Measurements from ENCODE around the gene VWA2. TPM values are rescaled to one million over a fixed set of nuclear protein-coding genes. Genes with fewer than 3 reads are reported as not detected.

VWA2 gene
- total RNA-seq, 1 experiment from 2014 or later = not detected

DNA sequence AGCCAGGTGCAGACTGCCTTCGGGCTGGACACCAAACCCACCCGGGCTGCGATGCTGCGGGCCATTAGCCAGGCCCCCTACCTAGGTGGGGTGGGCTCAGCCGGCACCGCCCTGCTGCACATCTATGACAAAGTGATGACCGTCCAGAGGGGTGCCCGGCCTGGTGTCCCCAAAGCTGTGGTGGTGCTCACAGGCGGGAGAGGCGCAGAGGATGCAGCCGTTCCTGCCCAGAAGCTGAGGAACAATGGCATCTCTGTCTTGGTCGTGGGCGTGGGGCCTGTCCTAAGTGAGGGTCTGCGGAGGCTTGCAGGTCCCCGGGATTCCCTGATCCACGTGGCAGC, 50.0 kb downstream of the VWA2 start:
- no peaks in the 10 kb centered on the region for H3K9me3 Mint-ChIP-seq (ENCODE audit: unreplicated experiment)
- ChIA-PET POLR2A (no interaction called here), CTCF (interaction anchor here (0.9 to 2.3 kb wide), 2 partner anchors 8 to 15 kb away, joined by 3 to 18 read pairs; no protein-coding TSS in a partner anchor)
- H3K4me1 Mint-ChIP-seq (ENCODE audit: insufficient read depth, unreplicated experiment) = no peaks in the 10 kb centered on the region
- TF ChIP-seq, protein P1, sequence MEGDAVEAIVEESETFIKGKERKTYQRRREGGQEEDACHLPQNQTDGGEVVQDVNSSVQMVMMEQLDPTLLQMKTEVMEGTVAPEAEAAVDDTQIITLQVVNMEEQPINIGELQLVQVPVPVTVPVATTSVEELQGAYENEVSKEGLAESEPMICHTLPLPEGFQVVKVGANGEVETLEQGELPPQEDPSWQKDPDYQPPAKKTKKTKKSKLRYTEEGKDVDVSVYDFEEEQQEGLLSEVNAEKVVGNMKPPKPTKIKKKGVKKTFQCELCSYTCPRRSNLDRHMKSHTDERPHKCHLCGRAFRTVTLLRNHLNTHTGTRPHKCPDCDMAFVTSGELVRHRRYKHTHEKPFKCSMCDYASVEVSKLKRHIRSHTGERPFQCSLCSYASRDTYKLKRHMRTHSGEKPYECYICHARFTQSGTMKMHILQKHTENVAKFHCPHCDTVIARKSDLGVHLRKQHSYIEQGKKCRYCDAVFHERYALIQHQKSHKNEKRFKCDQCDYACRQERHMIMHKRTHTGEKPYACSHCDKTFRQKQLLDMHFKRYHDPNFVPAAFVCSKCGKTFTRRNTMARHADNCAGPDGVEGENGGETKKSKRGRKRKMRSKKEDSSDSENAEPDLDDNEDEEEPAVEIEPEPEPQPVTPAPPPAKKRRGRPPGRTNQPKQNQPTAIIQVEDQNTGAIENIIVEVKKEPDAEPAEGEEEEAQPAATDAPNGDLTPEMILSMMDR (IDR thresholded peaks at IDR 0.05; ENCODE audit: unreplicated experiment) = no peak
- no peaks in the 10 kb centered on the region for H3K36me3 Mint-ChIP-seq (ENCODE audit: insufficient read depth, unreplicated experiment)
- no peaks in the 10 kb centered on the region for H3K27me3 Mint-ChIP-seq (ENCODE audit: insufficient read depth, unreplicated experiment)
- H3K4me3 Mint-ChIP-seq (ENCODE audit: unreplicated experiment) = no peak overlapping the region
- no peak overlapping the region for H3K27ac Mint-ChIP-seq (ENCODE audit: low read depth, unreplicated experiment)
- intact Hi-C loops (cut with micrococcal nuclease) = no loop called here
- no peak for DNase-seq (ENCODE audit: unreplicated experiment)
- BruUV-seq (replicated peaks) = no TSS peak

GRCh38 chr10:114290038-114290437, 51.0 kb downstream of the VWA2 start:
- POLR2A ChIA-PET = interaction anchor here (0.7 kb wide), 1 partner anchor 169 kb away, joined by 3 read pairs; no protein-coding TSS in a partner anchor
- CTCF ChIA-PET = interaction anchor here (0.6 to 2.3 kb wide), 8 partner anchors 9 to 182 kb away, joined by 3 to 18 read pairs (median 4); no protein-coding TSS in a partner anchor
- no peak overlapping the region for H3K27ac Mint-ChIP-seq (ENCODE audit: low read depth, unreplicated experiment)
- TF ChIP-seq, protein P1 (IDR thresholded peaks at IDR 0.05; ENCODE audit: unreplicated experiment) = no peak
- intact Hi-C loops (cut with micrococcal nuclease) = no loop called here
- BruUV-seq (replicated peaks) = no TSS peak
- H3K4me3 Mint-ChIP-seq (ENCODE audit: unreplicated experiment) = no peak overlapping the region
- no peak for DNase-seq (ENCODE audit: unreplicated experiment)
- H3K36me3 Mint-ChIP-seq (ENCODE audit: insufficient read depth, unreplicated experiment) = no peaks in the 10 kb centered on the region
- H3K27me3 Mint-ChIP-seq (ENCODE audit: insufficient read depth, unreplicated experiment) = no peaks in the 10 kb centered on the region
- no peaks in the 10 kb centered on the region for H3K9me3 Mint-ChIP-seq (ENCODE audit: unreplicated experiment)
- no peaks in the 10 kb centered on the region for H3K4me1 Mint-ChIP-seq (ENCODE audit: insufficient read depth, unreplicated experiment)

GRCh38 chr10:114291076-114291475, 52.0 kb downstream of the VWA2 start:
- DNase-seq (ENCODE audit: unreplicated experiment) = no peak
- Mint-ChIP-seq H3K4me1 (ENCODE audit: insufficient read depth, unreplicated experiment) (no peaks in the 10 kb centered on the region), H3K9me3 (ENCODE audit: unreplicated experiment) (peaks cover 6% of the 10 kb centered on the region), H3K27me3 (ENCODE audit: insufficient read depth, unreplicated experiment) (no peaks in the 10 kb centered on the region), H3K4me3 (ENCODE audit: unreplicated experiment) (no peak overlapping the region), H3K36me3 (ENCODE audit: insufficient read depth, unreplicated experiment) (no peaks in the 10 kb centered on the region), H3K27ac (ENCODE audit: low read depth, unreplicated experiment) (no peak overlapping the region)
- CTCF ChIA-PET = interaction anchor here (0.6 to 2.3 kb wide), 3 partner anchors 13 to 156 kb away, joined by 3 to 18 read pairs (median 4); no protein-coding TSS in a partner anchor
- BruUV-seq (replicated peaks) = no TSS peak
- TF ChIP-seq, protein P1 (IDR thresholded peaks at IDR 0.05; ENCODE audit: unreplicated experiment) = no peak
- POLR2A ChIA-PET = no interaction called here
- intact Hi-C loops (cut with micrococcal nuclease) = no loop called here

GRCh38 chr10:114291516-114291915, 52.5 kb downstream of the VWA2 start:
- Mint-ChIP-seq H3K27me3 (ENCODE audit: insufficient read depth, unreplicated experiment) (no peaks in the 10 kb centered on the region), H3K27ac (ENCODE audit: low read depth, unreplicated experiment) (no peak overlapping the region), H3K9me3 (ENCODE audit: unreplicated experiment) (peaks cover 7% of the 10 kb centered on the region), H3K36me3 (ENCODE audit: insufficient read depth, unreplicated experiment) (peaks cover 3% of the 10 kb centered on the region), H3K4me3 (ENCODE audit: unreplicated experiment) (no peak overlapping the region), H3K4me1 (ENCODE audit: insufficient read depth, unreplicated experiment) (no peaks in the 10 kb centered on the region)
- ChIA-PET POLR2A (no interaction called here), CTCF (interaction anchor here (0.6 to 1.8 kb wide), 2 partner anchors 12 to 157 kb away, joined by 3 to 4 read pairs; no protein-coding TSS in a partner anchor)
- intact Hi-C loops (cut with micrococcal nuclease) = no loop called here
- no peak for DNase-seq (ENCODE audit: unreplicated experiment)
- TF ChIP-seq, protein P1 (IDR thresholded peaks at IDR 0.05; ENCODE audit: unreplicated experiment) = no peak
- no TSS peak for BruUV-seq (replicated peaks)
